SK-N-SH (cell line): ENCODE measurements around the gene WNT3.

Source experiments
- CHD2 ChIP-seq: fragments of 150-350 bp; IDR thresholded peaks from 2 replicates; pipeline ENCODE4 v1.6.1; 2018; ENCODE audit warnings: low read length; ENCODE audit not compliant: partially characterized antibody
- GABPA ChIP-seq: IDR thresholded peaks from 2 replicates; pipeline ENCODE4 v1.4.0; 2012; ENCODE audit warnings: low read depth, mild to moderate bottlenecking
- GATA2 ChIP-seq: sonication (generic); formaldehyde crosslinking; IDR thresholded peaks from 2 replicates; pipeline ENCODE4 v1.5.0; 2020; ENCODE audit warnings: mild to moderate bottlenecking, missing genetic modification reagents
- JUND ChIP-seq: IDR thresholded peaks from 2 replicates; pipeline ENCODE4 v1.4.0; 2012
- NRF1 ChIP-seq: IDR thresholded peaks from 2 replicates; pipeline ENCODE4 v1.6.1; 2012; ENCODE audit warnings: low read depth, mild to moderate bottlenecking, low read length
- POLR2AphosphoS5 ChIP-seq: IDR thresholded peaks from 2 replicates; pipeline ENCODE4 v1.6.1; 2012; ENCODE audit warnings: low read depth, low read length
- RAD21 ChIP-seq: IDR thresholded peaks from 2 replicates; pipeline ENCODE4 v1.6.1; 2012; ENCODE audit warnings: mild to moderate bottlenecking, low read length
- TAF1 ChIP-seq: IDR thresholded peaks from 2 replicates; pipeline ENCODE4 v1.6.1; 2012; ENCODE audit warnings: low read depth, mild to moderate bottlenecking, low read length, moderate library complexity, borderline replicate concordance
- YY1 ChIP-seq: IDR thresholded peaks from 2 replicates; pipeline ENCODE4 v1.4.0; 2012; ENCODE audit warnings: low read depth, mild to moderate bottlenecking
- TF ChIP-seq, protein P1 (sequence below): fragments of 200-600 bp; sonication (generic); IDR thresholded peaks from 2 replicates; pipeline ENCODE4 v1.6.1; 2017; ENCODE audit warnings: antibody characterized with exemption, mild to moderate bottlenecking, moderate library complexity
- TF ChIP-seq, protein P2 (sequence below): fragments of 150-350 bp; IDR thresholded peaks from 2 replicates; pipeline ENCODE4 v1.6.1; 2017; ENCODE audit warnings: antibody characterized with exemption, low read length, low read depth, borderline replicate concordance
- TF ChIP-seq, protein P3 (sequence below): IDR thresholded peaks from 2 replicates; pipeline ENCODE4 v1.6.1; 2012; ENCODE audit warnings: mild to moderate bottlenecking, low read depth, low read length, moderate library complexity

DNA sequence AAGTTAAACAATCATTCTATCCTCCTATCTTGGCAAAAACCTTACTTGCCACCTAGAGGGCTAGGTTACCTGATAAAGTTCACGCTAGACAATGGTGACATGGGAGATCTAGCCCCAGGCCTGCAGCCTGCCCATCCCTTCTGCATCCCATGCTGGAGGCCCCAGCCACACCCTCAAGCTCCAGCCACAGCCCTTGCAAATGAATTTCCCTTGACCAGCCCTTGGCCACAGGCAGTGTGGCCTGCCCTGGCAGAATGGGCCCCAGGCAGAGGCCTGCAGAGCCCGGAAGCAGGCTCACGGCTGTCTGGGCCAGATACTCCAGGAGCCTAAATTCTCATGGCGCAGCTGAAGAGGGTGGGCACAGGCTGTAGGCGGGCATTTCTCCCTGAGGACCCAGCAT, 14.9 kb downstream of the WNT3 start:
- TF ChIP-seq CHD2, result no peak
- TF ChIP-seq, protein P1, sequence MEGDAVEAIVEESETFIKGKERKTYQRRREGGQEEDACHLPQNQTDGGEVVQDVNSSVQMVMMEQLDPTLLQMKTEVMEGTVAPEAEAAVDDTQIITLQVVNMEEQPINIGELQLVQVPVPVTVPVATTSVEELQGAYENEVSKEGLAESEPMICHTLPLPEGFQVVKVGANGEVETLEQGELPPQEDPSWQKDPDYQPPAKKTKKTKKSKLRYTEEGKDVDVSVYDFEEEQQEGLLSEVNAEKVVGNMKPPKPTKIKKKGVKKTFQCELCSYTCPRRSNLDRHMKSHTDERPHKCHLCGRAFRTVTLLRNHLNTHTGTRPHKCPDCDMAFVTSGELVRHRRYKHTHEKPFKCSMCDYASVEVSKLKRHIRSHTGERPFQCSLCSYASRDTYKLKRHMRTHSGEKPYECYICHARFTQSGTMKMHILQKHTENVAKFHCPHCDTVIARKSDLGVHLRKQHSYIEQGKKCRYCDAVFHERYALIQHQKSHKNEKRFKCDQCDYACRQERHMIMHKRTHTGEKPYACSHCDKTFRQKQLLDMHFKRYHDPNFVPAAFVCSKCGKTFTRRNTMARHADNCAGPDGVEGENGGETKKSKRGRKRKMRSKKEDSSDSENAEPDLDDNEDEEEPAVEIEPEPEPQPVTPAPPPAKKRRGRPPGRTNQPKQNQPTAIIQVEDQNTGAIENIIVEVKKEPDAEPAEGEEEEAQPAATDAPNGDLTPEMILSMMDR, result no peak
- TF ChIP-seq RAD21, result no peak
- TF ChIP-seq, protein P2, sequence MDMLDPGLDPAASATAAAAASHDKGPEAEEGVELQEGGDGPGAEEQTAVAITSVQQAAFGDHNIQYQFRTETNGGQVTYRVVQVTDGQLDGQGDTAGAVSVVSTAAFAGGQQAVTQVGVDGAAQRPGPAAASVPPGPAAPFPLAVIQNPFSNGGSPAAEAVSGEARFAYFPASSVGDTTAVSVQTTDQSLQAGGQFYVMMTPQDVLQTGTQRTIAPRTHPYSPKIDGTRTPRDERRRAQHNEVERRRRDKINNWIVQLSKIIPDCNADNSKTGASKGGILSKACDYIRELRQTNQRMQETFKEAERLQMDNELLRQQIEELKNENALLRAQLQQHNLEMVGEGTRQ, result no peak
- TF ChIP-seq POLR2AphosphoS5, result no peak
- no peak for TF ChIP-seq NRF1
- TF ChIP-seq, protein P3, sequence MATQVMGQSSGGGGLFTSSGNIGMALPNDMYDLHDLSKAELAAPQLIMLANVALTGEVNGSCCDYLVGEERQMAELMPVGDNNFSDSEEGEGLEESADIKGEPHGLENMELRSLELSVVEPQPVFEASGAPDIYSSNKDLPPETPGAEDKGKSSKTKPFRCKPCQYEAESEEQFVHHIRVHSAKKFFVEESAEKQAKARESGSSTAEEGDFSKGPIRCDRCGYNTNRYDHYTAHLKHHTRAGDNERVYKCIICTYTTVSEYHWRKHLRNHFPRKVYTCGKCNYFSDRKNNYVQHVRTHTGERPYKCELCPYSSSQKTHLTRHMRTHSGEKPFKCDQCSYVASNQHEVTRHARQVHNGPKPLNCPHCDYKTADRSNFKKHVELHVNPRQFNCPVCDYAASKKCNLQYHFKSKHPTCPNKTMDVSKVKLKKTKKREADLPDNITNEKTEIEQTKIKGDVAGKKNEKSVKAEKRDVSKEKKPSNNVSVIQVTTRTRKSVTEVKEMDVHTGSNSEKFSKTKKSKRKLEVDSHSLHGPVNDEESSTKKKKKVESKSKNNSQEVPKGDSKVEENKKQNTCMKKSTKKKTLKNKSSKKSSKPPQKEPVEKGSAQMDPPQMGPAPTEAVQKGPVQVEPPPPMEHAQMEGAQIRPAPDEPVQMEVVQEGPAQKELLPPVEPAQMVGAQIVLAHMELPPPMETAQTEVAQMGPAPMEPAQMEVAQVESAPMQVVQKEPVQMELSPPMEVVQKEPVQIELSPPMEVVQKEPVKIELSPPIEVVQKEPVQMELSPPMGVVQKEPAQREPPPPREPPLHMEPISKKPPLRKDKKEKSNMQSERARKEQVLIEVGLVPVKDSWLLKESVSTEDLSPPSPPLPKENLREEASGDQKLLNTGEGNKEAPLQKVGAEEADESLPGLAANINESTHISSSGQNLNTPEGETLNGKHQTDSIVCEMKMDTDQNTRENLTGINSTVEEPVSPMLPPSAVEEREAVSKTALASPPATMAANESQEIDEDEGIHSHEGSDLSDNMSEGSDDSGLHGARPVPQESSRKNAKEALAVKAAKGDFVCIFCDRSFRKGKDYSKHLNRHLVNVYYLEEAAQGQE, result no peak
- no peak for TF ChIP-seq JUND
- TF ChIP-seq YY1, result no peak
- no peak for TF ChIP-seq TAF1
- TF ChIP-seq GABPA, result no peak
- no peak for TF ChIP-seq GATA2
